Activated CD4-positive, alpha-beta T cell treated with anti-CD3 and anti-CD28 coated beads for 4 hours (primary cell): ENCODE measurements around the gene SPON1.

ENCODE experiments used
- DNase-seq, 2 donors: peaks; one replicate each; pipeline ENCODE4 v3.0.0-alpha.2; 2020

The SPON1 gene

GRCh38 chr11:14202251-14203196 is 240.0 kb downstream of the SPON1 start:
- no peak for DNase-seq

GRCh38 chr11:14203321-14203720 is 240.8 kb downstream of the SPON1 start:
- DNase-seq: no peak

- DNase-seq: no peak
Measured at GRCh38 chr11:14212986-14213385, 250.5 kb downstream of the SPON1 start.

DNA sequence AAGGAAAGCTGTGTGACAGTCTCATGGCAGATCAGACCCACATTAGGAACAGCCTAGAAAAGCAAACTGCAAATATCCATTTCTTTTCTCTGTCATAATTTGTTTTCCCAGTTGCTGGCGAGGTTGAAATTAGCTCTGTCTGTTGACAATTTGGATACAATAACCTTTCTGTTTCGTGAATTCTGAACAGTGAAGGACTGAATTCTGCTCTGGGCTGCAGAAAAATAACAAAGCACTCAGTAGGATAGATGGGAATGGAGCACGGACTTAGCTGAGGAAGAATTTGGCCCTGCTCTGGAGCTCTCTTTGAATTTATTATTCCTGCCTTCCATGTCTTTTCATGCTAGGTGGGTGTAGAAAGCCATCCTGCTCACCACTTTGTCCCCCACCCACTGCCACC is 256.2 kb downstream of the SPON1 start:
- no peak for DNase-seq

DNA sequence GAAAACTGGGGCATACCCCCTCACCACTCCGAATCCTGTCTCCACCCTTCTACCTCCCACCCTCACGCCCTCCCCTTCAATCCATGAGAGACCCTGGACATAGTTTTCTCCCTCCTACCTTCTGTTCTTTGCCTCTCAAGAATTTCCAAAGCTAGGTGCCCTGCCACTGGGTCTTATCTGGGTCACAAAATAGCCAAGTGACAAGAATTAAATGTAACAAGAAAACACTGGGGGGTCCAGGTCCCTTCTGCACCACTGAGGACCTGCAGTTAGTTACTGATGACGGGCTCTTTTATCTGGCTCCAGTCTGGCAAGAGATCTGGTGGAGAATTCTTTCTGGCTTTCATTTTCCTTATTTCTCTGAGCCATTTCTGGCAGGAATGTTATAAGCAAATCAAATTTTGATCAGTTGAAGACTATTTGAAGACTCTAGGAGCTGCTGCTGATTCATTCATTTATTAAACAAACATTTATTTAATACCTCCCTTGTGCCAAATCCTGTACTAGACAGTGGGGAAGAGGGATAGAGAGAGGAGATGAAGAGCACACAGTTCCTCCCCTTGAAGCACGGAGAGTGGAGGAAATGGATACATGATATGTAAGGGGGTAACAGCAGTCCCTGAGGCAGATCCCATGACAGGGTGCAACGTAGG is 261.2 kb downstream of the SPON1 start:
- no peak for DNase-seq

DNA sequence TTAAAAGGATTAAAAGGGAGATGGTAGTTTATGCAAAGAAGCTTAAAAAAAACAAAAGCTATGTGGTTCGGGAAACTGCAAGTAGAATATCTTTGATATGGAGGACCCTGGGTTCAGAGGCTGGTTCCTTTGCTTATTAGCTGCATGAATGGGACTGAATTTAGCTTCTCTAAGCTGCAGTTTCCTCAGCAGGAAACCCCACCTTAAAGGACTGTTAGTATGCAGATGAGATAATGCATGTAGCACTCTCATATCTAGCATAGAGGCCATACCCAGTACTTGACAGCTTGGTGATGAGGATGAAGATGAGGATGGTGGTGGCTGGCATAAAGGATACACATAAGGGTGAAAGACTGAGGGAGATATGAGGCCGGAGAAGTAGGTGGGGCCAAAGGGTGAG is 261.9 kb downstream of the SPON1 start:
- no peak for DNase-seq

DNA sequence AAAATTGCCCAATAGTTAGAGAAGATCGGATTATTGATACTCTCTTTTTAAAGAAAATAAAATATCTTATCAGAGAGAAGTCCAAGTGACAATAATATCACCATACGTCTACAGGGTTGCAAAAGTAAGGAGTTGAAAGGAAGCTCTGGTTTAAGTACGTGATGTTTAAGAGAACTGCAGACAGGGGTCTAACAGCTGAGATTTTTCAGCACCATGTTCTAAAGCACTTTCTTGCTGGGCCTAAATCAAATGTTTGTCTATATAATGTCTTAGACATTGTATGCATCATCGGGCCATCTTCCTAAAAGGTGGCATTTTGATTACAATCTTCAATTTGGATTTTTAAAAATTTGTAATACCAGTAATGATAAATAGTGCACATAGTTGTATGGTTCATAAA is 263.1 kb downstream of the SPON1 start:
- DNase-seq: no peak

DNA sequence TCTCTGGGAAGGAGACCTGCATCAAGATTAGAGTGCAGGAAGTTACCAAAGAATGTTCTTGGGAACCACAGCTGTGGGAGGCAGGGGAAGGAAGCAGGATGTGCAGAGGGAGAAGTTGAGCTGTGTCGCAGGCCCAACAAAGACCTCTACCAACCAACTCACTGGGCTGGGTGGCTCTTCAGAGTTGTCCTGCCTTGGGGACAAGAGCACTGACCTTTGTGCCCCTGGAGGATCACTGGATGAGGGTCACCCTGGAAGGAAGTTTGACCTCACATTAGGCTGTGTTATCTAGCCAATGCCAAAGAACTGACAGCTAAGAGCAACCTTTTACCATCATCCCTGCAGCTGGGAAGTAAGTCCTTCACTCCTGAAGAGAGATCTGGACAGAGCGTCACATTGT is 265.8 kb downstream of the SPON1 start:
- no peak for DNase-seq

- no peak for DNase-seq
Measured at GRCh38 chr11:14229472-14229871, 266.9 kb downstream of the SPON1 start.

DNA sequence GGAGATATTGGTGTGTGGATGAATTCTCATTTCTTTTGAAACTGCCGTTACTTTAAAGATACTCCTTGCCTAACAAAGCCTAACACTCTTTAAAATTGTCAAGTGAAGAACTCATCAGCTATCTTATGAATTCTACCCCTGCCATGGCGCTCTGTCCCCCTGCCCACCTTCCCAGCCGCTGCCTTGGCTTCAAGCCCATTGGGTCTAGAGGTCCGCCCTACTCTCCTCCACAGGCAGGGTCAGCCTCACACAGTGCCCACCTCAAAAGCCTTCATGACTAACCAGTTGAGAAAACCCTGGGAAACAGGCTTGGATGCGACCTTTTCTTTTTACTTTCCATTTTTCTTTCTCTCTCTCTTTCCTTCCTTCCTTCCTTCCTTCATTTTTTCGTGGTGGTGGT is 267.9 kb downstream of the SPON1 start:
- no peak for DNase-seq

DNA sequence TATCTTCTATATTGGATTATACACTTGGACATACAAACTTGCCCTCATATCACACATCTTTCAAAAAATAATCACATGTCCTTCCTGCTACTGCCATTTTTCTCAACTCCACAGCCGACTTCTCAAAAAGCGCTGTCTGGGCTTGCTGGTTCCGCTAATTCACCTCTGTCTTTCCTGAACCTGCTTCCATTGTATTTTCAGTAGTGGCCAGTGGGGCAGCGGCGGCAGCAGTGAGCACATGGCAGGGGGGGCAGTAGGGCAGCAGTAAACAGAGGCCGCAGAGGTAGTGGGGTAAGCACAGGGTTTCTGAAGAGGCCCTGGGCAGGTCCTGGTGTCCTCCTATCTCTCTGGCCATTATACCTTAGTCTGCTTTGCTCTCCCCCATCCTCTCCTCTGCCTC is 270.1 kb downstream of the SPON1 start:
- no peak for DNase-seq

DNA sequence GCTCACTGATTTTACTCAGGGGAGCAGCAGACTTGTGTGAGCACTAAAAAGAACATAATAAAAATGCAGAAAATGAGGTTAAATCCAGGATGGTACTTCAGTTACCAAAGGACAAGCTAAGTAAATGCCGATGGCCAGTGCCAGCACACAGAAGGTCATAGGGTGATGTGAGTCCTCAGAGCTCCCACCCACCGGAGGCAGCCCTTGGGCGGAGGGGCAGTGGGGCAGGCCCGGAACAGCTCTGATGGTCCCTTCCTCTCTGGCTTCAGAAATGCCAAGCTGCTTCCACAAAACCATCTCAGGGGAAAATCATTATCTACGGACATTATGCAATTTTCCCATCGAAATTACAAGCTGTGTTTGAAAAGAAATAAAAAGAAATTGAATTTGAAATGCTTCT is 271.9 kb downstream of the SPON1 start:
- DNase-seq: no peak

GRCh38 chr11:14235701-14236100 is 273.2 kb downstream of the SPON1 start:
- no peak for DNase-seq

DNA sequence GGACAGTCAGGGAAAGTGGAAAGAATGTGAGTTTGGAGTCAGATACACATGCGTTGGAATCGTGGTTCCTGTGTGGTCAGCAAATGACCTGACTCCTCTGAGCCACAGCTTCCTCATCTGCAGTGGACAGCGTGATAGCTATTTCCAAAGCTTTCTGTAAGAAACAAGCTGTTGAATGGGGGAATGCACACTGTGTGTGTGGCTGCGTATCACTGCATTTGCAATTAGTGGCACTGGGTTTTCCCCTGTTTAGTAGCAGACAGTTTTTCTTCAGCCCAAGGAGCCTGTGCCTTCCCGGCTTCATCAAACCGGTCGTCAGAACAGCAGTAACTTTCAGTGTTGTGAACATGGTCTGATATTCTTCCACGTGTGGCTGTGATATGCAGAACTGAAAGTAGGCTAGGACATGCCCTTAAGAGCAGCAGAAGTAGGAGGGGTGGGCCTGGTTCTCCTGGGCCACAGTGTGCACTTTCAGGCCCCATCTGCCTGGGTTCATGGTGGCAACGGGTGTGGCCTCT is 275.0 kb downstream of the SPON1 start:
- DNase-seq: no peak

- no peak for DNase-seq
Measured at GRCh38 chr11:14240221-14240620, 277.7 kb downstream of the SPON1 start.

DNA sequence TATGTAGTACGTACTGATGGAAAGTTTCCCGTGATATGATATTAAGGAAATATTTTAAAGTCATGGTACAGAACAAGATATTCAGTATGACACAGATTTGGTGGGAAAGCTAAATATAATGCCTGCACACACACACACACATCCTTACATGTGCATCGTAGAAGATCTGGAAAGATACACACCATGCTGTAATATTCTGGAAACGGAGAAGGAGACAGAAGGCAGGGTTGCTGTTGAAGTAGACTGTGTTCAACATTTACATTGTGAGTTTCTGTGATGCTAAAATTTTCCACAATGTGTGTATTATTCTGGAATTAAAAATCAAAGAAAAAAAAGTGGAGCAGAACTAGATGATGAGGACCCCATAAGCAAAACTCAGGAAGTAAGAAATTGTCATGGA is 278.4 kb downstream of the SPON1 start:
- no peak for DNase-seq

DNA sequence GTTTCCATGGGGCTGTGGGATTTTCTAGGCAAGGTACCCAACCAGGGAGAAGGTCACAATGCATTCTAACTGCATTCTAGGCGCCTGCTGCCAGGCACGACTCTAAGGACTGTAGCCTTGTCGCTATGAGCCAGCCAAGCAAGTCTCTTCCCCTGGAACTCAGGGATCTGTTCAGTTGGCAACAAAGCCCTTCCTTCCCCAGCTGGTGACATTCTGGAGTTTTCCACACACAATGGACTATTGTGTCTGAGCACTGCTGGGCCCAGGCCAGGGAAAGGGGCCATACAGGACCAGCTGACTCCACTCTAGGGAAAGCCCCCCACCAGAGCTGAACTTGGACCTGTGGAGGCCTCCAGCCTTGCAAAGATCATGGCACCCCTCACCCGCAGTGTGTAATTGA is 279.7 kb downstream of the SPON1 start:
- DNase-seq: no peak

DNA sequence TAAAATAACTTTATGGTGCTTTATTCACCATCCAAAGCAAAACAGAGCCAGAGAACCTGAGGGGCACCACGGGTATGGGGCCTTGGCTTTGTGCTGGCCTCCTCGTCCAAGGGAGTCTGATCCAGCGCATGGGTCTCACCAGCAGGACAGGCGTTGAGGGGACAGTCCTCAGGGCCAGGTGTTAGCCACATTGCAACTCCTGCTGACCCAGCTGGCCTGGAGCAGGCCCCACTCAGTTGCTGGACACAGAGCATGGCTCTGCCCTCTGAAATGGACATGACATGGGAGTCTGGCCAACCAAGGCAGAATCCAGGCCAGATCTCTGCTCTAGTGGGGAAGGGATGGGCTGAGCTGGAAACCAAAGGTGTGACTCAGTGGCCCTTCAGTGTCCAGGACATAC is 280.2 kb downstream of the SPON1 start:
- no peak for DNase-seq

DNA sequence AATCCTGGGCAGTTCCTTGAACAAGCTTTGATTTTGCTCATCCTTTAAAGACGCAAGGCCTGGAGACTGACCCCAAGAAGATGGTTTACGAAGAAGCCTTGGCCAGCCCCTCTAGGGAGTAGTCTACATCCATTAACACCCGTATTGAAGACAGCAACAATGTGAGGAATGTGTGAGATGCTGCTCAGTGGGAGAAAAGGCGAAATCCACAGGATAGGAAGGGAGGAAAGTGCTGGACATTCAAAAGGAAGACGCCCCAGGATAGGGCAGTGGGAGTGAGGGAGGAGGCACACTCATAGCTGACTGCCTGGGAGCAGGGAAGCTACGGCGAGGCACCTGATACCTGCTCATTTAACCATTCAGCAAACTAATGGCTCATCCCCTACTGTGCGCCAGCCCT is 282.4 kb downstream of the SPON1 start:
- DNase-seq: no peak

DNA sequence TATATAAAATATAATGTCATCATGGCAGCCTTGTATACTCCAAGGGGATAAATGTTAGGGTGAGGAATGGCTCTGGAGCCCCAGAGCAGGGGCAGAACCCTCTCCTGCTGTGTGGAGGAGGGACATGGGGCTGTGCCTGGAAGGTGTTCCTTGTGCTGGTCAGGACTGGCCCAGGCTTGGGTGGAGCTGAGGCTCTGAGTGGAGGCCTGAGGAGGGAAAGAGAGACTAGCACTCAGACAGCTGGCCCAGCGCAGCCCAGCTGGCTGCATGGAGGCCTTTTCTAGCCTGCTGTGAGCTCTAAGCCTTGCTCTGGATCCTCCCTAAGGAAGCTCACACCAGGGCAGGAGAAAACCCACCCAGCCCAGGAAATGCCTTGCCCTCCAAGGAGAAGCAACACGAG is 282.9 kb downstream of the SPON1 start:
- no peak for DNase-seq

DNA sequence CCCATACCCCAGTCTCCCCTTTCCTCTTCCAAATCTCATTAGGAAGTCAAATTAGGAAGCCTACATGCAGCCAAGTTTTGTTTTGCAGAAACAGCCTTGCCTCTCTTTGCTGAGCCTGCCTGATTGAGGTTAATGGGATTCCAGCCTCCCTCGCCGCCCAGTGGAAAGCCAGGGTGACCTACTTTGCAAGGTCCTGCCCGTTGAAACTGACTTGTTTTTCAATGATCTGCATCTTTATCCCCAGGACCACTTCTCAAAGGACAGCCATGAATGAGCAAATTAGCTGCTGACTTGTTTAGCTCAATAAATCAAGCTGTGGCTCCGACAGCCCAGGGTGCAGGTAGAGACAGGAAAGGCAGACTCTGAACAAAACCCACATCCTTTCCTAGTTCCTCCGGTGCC is 286.1 kb downstream of the SPON1 start:
- no peak for DNase-seq

DNA sequence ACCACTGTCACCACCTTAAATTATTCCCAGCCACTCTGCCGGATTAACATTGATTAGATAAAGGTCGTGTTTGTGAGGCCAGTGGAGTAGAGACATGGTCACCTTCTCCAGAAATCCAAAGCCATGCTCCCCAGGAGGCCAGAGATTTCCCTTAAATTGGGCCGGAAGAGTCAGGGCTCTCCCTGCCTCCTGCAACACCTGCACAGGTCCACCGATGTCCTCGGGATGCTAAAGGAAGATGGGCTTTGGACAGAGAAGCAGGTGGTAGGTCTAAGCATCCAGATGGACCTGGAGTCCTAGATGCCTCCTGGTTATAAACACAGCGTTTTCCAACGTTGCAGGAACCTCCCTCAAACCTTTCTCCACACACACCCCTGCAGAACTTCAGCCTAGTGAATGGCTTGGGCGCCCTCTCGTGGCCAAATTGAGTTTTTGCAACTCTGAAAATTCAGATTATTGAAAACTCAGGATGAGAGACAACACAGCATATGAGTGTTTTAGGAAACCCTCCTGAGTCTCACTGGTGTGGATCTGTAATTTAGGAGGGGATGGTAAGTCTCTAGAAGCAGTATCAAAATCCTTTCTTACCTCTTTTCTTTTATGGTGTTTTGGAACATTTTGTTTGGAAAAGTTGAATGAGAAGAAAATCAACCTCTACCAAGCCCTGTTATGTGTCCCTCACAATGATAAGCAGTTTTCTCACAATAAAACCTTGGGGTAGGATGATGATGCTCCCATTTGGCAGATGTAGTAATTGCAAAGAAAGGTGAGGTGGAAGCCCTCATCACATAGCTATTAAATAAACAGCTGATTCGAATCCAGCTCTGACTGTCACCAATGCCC is 286.8 kb downstream of the SPON1 start:
- peak; percentile 59 to 68 for DNase-seq

DNA sequence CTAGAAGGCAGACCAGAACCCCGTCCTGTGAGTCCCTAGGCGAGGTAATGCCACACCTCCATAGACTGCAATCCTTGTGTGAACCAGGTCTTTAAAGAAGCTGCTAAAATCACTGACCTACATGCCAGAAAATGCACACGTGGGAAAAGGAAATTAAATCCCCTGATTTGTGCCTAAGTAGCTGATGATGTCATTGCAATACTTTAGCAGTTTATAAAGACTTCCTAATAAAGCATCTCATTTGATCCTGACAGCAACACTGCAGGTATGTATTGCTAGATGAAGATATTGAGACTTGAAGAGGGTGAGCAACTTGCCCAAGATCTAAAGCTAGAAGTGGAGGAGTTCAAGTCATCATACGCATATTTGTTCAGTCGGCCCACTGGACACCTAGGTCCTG is 289.2 kb downstream of the SPON1 start:
- DNase-seq: no peak
